Thoracic aorta (tissue), 2 donors: ENCODE measurements around the gene PRKAG1. TPM values are rescaled to one million over a fixed set of nuclear protein-coding genes. Genes with fewer than 3 reads are reported as not detected.

Experiments used
- ATAC-seq: fragments of 150-250 bp; one replicate; pipeline ENCODE4 v1.8.0; 2017; ENCODE audit warnings: low read depth; ENCODE audit not compliant: insufficient number of reproducible peaks, low FRiP score
- DNase-seq: peaks from one replicate; pipeline ENCODE4 v3.0.0-alpha.2; 2020; ENCODE audit warnings: low spot score
- H3K27ac ChIP-seq, 2 donors: fragments of 200-600 bp; sonication (generic); 1 replicate in 1 of 2; 2 replicates in 1 of 2; pipeline ENCODE4 v1.5.1; 2016; ENCODE audit warnings: mild to moderate bottlenecking in 2 of 2, moderate library complexity in 2 of 2
- H3K27me3 ChIP-seq: fragments of 200-600 bp; sonication (generic); replicated peaks from 2 replicates; pipeline ENCODE4 v1.6.0; 2016; ENCODE audit warnings: mild to moderate bottlenecking; ENCODE audit not compliant: insufficient read depth
- H3K36me3 ChIP-seq: fragments of 200-600 bp; sonication (generic); one replicate; pipeline ENCODE4 v1.5.1; 2016
- H3K4me1 ChIP-seq, 2 donors: fragments of 200-600 bp; sonication (generic); 1 replicate in 1 of 2; 2 replicates in 1 of 2; pipeline versions ENCODE4 v1.5.1 to v1.6.0; 2016; ENCODE audit warnings: low read depth in 2 of 2, mild to moderate bottlenecking in 1 of 2; ENCODE audit not compliant: control insufficient read depth in 1 of 2
- H3K4me3 ChIP-seq: fragments of 200-600 bp; sonication (generic); 2 replicates; pipeline ENCODE4 v1.5.1; 2016; ENCODE audit warnings: mild to moderate bottlenecking
- H3K9me3 ChIP-seq: fragments of 200-600 bp; sonication (generic); 2 replicates; pipeline ENCODE4 v1.5.1; 2016
- total RNA-seq, 2 donors: library from RNA; depleted of rRNA; stranded (reverse); fragments of >200 nt; gene quantifications; one replicate each; pipeline versions ENCODE4 v1.1.0 to v1.2.3, GENCODE V29; 2016
- TF ChIP-seq, protein P1 (sequence below): fragments of 200-600 bp; sonication (generic); IDR thresholded peaks from one replicate; pipeline ENCODE4 v1.5.1; 2019; ENCODE audit warnings: antibody characterized with exemption

The PRKAG1 gene
- total RNA-seq, 2 donors from 2014 or later, result 53.2 to 68.1 TPM

DNA sequence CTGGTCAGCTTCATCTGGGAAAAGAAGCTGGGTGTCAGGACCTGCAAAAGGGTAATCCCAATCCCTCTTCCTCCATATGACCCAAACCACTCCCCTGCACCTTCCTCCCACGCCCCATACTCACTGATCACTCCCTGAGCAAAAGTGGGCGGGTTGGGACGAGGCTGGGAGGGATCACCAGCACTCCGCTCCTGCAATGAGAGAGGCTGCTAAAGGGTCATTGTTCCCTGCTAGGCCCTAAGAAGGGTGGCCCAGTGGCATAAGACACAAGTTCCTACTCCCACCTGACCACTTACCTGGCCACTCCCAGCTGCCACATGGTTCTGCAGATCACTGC lies 15.7 kb upstream of the PRKAG1 start:
- H3K27me3 ChIP-seq, result no peaks in the 10 kb centered on the region
- H3K36me3 ChIP-seq, result peaks cover 70% of the 10 kb centered on the region
- H3K4me1 ChIP-seq, result no peaks in the 10 kb centered on the region
- no peak overlapping the region for H3K4me3 ChIP-seq
- H3K27ac ChIP-seq, result no peak overlapping the region
- ATAC-seq, result no peak
- TF ChIP-seq, protein P1, sequence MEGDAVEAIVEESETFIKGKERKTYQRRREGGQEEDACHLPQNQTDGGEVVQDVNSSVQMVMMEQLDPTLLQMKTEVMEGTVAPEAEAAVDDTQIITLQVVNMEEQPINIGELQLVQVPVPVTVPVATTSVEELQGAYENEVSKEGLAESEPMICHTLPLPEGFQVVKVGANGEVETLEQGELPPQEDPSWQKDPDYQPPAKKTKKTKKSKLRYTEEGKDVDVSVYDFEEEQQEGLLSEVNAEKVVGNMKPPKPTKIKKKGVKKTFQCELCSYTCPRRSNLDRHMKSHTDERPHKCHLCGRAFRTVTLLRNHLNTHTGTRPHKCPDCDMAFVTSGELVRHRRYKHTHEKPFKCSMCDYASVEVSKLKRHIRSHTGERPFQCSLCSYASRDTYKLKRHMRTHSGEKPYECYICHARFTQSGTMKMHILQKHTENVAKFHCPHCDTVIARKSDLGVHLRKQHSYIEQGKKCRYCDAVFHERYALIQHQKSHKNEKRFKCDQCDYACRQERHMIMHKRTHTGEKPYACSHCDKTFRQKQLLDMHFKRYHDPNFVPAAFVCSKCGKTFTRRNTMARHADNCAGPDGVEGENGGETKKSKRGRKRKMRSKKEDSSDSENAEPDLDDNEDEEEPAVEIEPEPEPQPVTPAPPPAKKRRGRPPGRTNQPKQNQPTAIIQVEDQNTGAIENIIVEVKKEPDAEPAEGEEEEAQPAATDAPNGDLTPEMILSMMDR, result no peak
- H3K9me3 ChIP-seq, result no peaks in the 10 kb centered on the region
- no peak for DNase-seq

DNA sequence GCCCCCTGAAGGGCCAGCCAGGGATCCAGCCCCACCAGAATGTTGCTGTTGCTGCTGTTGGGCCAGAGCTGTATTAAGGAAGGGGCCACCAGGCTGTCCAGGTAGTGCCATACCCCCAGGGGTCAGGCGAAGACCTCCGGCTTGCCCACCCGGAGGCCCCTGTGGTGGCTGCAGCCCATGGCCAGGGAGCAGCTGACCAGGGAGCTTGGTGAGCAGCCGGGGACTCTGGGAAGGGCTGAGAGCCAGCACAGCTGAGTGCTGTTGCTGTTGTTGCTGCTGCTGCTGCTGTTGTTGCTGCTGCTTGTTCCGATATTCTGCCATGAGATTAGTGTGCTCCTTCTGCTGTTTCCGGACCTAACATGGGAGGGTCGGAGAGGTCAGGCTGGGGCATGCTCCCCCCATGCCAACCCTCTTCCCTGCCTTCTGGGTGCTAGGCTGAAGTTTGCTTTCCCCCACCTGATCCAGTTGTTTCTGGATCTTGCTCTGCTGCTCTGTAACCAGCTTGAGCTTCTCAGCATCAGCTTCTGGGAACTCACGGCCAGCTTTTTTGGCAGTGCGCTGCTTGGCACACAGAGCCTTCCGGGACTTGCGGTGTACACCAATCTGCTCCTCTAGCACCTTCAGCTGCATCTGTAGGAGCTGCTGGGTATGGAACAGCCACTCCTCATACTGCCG lies 15.2 kb upstream of the PRKAG1 start:
- Histone ChIP-seq H3K9me3 (no peaks in the 10 kb centered on the region), H3K27ac (no peak overlapping the region), H3K4me3 (no peak overlapping the region), H3K4me1 (no peaks in the 10 kb centered on the region), H3K27me3 (no peaks in the 10 kb centered on the region), H3K36me3 (peaks cover 68% of the 10 kb centered on the region)
- TF ChIP-seq, protein P1, result no peak
- no peak for DNase-seq
- ATAC-seq, result no peak

DNA sequence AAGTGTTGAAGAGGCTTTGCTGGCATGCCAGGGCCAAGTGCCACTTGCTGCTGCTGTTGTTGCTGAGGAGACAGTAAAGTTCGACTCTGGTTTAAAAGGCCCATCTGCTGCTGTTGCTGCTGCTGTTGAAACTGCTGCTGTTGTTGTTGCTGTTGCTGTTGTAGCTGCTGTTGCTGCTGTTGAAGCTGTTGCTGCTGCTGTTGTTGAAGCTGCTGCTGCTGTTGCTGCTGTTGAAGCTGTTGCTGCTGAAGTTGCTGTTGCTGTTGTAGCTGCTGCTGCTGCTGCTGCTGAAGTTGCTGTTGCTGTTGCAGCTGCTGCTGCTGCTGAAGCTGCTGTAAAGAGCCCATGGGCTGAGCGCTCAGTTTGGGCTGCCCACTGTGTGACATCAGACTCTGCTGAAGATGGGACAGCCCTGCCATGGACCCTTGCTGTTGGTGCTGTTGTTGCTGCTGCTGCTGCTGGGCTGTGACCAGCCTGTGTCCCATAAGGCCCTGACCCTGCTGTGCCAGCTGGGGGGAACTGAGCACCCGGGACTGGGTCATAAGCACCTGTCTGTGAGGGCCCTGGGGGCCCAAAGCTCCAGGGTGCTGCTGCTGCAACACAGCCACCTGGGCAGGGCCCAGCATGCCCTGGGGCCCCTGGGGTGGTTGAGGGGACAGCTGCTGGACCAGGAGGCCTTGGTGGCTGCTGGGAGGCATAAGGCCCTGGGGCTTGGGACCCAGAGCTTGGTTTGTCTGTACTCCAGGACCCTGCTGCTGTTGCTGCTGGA lies 14.3 kb upstream of the PRKAG1 start:
- peaks cover 68% of the 10 kb centered on the region for H3K36me3 ChIP-seq
- DNase-seq (no peak), ATAC-seq (no peak)
- no peak overlapping the region for H3K4me3 ChIP-seq
- H3K9me3 ChIP-seq, result no peaks in the 10 kb centered on the region
- no peaks in the 10 kb centered on the region for H3K27me3 ChIP-seq
- no peaks in the 10 kb centered on the region for H3K4me1 ChIP-seq
- no peak overlapping the region for H3K27ac ChIP-seq
- TF ChIP-seq, protein P1, result no peak

DNA sequence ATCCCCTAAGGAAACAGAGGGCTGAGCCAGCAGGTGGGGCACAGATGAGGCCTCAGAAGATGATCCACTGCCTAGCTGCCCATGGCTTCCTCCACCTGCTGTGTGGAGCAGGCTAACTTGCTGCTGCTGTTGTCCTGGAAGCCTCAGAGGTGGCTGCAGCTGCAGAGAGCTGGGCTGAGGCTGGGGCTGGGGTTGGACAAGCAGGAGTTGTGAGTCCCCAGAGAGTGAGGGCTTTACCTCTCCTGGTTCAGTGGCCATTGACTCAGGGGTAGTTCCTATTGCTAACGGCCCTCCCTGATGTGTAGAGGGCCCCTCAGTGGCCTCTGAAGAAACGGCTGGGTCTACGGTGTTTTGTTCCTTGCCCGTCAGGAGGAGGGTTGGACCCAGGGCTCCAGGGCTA lies 13.7 kb upstream of the PRKAG1 start:
- DNase-seq, result no peak
- Histone ChIP-seq H3K9me3 (no peaks in the 10 kb centered on the region), H3K27ac (no peak overlapping the region), H3K36me3 (peaks cover 69% of the 10 kb centered on the region), H3K4me1 (no peaks in the 10 kb centered on the region), H3K27me3 (no peaks in the 10 kb centered on the region), H3K4me3 (no peak overlapping the region)
- TF ChIP-seq, protein P1, result no peak
- ATAC-seq, result no peak

DNA sequence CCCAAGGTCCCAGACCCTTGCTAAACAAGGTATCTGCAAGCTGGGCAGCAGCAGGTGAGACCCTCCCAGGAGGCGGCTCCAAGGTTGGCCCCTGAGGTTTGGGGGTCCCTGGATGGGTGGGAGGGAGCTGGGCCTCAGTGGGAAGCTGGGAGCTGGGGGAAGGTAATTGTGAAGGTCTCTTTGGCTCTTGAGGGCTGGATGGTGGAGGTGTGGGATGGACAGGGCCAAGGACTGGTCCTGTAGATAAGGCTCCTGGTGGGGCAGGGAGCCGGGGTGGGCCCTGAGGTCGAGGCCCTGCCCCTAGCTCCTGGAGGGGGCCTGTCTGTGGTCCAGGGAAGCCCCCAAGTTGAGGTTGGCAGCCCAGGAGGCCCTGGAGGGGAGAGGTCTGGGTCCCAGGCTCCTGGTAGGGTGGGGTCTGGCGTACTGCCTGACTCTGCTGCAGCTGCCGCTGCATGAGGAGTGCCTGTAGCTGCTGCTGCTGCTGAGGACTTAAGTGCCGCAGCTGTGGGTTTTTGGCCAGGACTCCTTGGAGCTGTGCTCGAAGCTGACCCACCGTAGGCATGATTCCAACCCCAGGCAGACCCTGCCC lies 13.1 kb upstream of the PRKAG1 start:
- Histone ChIP-seq H3K27ac (no peak overlapping the region), H3K4me3 (no peak overlapping the region), H3K4me1 (no peaks in the 10 kb centered on the region), H3K27me3 (no peaks in the 10 kb centered on the region), H3K36me3 (peaks cover 69% of the 10 kb centered on the region), H3K9me3 (no peaks in the 10 kb centered on the region)
- TF ChIP-seq, protein P1, result no peak
- ATAC-seq (no peak), DNase-seq (no peak)
